Stimulated activated naive CD4-positive, alpha-beta T cell treated with Interleukin-2 at 50 U/mL for 16 hours (primary cell): ENCODE results near the gene GFRA4.

Experiments used
- DNase-seq: peaks from one replicate; lab custom pipeline; 2025; lab: John Stamatoyannopoulos, UW

Gene GFRA4

DNA sequence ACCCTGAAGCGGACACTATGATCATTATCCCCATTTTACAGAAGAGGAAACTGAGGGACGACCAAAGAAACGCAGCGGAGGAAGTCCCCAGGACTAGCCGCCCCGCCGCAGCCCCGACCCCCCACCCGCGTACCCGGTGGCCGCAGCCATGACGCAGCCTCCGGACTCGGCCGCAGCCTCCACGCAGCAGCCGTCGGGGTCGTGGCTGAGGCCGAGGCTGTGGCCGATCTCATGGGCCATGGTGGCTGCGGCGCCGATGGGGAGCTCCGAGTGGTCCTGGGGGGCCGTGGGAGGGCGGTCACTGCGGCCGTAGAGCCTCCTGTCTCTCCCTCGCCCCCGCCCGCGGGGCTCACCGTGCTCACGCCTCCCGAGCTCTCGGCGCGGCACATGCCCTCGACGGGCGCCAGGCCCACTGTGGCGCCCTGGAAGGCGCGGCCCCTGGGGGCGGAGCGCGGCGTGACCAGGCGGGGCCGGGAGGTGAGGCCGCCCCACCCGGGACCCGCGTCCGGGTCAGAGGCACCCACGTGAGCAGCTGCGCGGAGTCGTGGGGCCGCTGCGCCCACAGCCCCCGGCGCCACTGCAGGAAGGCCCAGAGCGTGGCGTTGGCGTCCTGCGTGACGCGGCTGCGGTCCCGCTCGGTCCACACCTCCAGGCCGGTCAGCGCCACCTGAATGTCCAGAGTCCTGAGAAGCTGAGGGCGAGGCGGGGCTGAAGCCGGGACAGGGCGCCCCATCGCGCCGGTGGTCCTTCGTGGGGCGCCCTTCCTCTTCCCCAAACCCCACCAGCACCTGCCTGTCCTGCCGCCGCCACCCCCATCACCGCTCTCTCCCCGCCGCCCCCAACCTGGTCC is 10.2 kb upstream of the GFRA4 start:
- no peak for DNase-seq

DNA sequence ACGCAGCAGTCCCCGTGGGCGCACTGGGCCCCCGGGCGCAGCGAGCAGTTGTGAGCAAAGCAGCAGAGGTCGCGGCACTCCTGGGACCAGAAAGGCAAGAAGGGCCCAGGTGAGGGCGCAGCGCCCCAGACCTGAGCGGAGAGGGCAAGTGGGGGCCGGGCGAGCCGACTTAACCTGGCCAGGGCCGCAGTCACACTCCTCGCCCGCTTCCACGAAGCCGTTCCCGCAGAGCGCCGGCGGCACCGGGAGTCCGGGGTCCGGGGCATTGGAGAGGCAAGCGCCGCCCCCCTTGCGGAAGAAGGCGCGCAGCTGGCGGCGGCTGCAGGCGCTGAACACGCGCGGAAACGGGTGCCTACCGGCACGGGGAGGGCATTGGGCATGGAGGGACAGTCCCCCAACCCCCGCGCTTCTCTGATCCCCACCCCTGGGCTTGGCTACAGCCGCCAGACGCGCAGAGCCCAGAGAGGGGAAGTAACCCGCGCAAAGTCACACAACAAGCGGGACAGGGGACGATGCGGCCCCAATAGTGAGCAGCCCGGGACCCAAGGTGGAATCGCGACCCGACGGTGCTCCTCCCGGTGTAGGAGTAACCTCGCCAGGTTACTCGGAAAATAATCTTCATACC is 9.5 kb upstream of the GFRA4 start:
- DNase-seq: no peak

DNA sequence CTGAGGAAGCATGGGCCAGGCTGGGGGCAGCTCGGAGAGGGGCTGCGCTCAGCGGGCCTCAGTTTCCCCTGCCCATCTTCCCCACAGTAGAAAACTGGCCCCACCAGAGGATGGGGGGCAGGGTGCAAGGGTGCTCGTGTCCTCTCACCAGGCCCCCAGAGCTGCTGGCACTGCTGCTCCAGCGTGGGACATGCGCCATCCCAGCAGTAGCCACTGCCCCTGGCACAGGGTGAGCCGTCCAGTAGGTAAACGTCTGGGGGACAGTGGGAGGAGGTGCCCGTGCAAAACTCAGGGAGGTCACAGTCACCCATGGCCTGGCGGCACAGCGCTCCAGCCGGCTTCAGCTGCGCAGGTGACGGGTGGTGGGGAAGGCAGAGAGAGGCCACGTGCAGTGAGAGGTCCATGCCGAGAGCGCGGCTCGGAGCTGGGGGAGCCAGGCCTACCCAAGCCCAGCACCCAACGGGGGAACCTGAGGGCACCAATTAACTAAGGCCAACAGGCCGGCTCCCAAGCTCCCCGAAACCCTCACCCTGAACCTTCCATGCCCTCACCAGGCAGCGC is 8.9 kb upstream of the GFRA4 start:
- no peak for DNase-seq

DNA sequence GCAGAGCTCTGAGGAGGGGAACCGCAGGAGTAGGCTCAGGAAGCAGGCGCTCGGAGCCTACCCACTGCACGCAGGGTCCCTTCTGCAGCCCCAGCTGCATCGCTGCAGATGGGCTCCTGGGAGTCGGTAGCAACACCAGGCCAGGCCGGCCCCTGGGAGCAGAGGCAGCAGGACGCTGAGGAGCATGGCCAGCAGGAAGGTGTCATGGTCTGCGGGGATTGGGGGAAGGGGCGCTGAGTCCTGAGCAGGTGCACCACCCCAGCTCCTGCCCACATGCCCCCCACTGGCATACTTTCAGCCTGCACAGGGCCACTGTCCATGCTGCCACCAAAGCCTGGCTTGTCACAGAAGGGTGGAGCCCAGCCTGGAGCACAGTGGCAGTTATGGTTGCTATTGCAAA is 7.7 kb upstream of the GFRA4 start:
- DNase-seq: no peak

DNA sequence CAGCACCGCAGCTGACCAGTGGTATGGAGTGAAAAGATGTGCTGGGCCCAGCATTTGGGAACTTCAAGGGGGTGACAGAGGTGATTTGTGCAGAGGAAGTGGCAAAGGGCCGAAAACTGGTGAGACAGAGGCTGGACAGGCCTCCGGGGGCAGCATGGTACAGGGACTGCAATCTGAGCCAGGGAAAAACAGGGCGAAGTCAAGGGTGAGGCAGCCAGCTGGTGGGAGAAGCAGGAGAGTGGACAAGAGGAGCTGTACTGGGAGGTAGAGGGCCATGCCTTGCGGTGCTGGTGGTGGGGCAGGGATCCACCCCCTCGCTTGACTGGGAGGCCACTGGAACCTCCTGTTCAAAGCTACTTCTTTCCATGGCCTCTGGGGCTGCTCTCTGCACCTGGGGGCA is 7.3 kb upstream of the GFRA4 start:
- DNase-seq: no peak

DNA sequence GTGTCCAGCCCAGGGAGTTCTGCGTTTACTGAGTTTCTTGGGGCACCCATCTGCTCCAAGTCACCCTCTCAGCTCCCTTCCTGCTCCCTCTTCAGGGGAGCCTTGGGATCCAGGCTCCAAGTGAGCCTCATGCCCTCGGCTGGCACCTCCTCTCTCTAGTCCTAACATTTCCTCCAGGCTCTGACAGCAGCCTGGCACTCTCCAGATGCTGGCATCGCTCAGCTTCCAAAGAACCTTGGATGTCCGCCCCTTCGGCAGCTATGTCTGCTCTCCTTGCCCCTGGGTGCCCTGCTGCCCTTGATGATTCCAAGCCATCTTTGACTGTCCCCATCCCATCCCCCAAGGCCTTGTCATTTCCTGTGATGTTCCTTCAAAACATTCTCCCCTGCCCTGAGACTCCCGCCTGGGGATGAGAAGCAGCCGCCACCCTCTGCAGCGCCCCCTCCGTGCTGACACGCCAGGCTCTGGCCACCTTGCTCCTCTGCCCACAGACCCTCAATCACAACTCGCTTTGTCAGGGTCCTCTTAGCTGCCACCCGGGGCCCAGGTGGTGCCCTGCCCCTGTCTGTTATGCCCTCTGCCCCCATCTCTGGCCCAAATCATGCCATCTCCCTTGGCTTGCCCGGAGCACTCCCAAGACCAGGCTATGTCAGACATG is 6.6 kb upstream of the GFRA4 start:
- DNase-seq: no peak

DNA sequence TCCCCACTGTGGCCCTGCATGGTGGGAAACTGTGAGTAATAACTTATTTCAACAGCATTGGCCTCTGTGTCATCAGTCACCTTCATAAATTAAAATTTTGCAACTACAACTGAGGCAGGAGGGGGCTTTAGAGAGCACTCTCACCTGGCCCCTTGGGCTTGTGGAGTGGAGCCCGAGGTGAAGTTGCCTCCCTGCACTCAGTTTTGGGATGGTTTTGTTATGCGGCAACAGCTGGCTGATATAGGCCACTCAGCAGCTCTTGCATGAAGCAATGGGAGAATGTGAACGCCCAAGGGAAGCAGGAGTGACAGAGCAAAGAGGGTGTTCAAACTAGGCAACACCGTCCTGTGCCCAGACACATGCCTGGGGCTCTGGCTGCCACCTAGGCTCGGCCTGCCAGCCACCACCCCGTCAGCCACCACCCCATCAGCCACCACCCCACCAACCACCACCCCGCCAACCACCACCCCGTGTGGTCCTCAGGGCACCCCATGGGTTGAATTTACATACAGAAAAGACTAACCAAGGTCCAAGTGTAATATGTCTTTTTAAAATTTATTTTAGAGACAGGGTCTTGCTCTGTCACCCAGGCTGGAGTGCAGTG is 4.3 kb upstream of the GFRA4 start:
- DNase-seq: no peak

DNA sequence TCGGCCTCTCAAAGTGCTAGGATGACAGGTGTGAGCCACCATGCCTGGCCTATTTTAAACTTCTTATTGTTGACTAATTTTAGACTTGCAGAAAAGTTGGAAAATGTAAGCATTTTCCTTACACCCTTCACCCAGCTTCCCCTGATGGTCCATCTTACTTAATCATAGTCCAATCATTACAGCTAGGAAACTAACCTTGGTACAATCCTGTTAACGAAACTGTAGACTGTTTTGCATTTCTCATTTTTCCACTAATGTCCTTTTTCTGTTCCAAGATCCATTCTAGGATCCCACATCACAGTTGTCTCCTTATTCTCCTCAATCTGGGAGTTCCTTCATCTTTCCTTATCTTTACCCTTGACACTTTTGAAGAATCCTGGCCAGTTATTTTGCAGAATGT is 659 bp upstream of the GFRA4 start:
- no peak for DNase-seq

DNA sequence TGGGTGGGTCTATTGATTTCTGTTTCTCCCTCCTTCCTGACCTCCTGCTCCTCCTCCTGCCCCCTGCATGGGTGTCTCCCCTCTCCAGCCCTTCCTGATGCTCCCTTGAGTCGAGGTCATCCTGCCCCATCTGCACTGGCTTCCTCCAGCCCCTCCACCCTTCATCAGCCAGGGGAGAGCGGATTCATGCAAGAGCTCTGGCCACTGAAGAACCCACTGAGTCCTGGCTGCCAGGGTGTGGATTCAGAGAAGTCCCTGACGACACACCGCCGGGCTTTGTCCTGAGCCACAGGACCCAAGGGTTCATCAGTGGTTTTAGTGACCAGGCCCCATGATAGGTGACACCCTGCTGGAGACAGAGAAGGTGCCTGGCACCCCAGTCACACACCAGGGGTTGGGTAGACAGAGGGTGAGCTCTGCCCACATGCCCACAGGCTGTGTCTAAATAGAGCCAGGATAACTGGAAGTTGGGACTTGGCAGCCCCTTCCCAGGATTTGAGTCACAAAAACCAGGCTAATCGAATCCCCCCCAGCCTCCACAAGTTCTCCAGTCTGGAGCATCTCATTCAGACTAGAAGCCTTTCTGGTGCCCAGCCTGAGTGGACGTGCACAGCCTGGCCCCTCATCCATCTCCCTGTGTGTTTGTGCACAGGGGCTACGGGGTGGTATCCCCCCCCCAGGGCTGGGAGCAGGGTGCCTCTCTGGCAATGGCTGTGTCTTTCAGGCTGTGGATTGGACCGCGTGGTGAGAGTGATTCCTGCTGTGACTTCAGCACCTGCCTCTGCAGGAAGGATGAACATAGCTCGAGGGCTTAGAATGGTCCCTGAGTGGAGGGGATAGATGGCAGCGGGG is 1.2 kb downstream of the GFRA4 start:
- no peak for DNase-seq

DNA sequence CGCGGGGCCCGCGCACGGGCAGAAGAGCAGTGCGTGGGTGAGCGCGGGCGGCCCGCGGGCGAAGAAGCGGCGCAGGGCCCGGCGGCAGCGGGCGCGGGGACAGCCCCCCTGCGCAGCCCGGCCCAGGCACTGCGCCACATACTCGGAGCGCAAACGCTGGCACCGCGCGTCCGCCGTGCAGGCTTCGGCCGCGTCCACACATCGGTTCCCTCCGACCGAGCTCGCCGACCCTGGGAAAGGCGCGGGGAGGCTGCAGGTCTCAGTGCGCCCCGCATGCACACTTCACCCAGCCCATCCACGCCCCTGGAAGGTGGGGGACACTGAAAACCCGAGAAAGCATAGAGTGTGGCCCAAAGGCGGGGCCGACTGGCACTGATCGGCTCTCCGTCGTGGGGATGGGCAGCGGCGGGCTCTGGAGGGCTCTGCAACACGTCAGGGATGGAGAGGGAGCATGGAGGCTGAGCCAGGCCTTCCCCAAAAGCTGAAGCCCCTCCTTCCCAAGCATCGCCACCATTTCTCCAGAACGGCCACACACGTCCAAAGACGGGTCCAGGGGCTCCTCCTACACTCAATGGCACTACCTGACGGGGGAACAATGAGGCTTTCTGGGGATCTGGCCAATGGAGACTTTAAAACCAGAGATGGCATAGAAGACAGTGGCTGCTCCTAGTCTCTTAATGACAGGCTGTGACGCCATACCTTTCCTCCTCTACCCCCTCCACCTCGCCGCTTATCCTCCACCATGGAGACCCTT is 2.0 kb downstream of the GFRA4 start:
- DNase-seq: no peak

DNA sequence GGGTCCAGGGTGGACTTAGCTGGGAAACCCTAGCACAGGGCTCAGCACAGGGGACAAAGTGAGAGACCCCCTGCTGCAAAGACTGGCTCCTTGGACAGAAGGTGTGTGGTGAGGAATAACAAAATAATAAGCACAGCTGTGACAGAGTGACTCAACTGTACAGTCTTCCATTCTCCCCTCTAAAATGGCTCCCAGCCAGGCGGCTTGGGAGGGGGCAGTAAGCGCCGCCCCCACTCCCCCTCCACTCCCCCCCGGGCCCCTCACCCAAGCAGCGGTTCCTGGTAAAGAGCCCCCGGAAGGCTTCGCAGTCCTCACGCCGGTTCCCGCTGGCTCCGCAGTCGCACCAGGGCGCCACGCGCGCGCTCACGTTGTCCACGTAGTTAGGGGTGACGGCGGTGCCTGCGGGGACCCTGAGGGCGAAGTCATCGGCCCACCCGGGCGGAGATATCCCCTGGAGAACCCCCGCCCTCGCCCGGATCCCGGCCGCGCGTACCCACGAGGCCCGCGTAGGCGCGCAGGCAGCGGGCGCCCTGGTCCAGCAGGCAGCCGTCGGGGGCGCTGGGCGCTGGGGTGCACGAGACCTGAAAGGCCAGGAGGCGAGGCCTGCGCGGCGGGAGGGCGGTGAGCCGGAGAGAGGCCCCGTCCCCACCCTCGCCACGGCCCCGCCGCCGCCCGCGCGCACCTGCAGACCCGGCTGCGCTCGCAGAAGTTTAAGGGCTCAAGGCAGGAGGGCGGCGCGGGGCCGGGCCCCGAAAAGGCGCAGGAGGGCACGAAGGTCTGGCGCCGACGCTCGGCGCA is 2.7 kb downstream of the GFRA4 start:
- DNase-seq: no peak

DNA sequence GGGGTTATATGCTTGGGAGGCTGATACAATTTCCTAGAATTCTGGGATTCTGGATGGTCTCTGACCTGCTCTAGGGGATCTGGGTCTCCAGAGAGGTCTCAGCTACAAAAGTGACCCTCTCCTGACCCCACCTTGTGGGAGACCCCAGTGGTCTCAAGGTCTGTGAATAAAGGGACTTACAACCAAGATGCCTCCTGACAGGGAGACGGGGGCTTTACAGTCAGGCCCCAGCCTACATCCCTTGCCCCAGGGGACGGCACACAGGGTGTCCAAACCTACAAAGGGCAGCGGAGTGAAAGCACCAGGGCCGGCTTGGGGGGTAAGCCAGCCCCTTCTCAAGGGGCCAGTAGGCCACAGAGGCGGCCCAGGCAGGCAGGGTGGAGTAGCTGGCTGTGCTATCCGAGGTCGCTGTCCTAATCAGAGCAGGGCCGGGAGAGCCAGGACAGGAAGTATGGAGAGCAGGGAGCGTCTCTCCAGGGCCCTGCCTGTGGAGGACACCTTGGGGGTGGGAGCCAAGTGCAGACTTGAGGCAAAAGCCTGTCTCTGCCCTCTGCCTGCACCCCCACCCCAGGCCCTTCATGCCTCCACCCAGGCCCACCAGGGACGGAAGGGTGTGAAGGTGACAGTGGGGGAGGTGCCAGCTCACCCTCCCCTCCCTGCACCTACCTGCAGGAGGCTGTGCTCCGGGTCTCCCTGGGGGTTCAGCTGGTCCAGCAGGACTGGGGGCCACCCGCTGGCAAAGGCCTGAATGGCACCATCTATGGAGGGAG is 3.5 kb downstream of the GFRA4 start:
- no peak for DNase-seq

DNA sequence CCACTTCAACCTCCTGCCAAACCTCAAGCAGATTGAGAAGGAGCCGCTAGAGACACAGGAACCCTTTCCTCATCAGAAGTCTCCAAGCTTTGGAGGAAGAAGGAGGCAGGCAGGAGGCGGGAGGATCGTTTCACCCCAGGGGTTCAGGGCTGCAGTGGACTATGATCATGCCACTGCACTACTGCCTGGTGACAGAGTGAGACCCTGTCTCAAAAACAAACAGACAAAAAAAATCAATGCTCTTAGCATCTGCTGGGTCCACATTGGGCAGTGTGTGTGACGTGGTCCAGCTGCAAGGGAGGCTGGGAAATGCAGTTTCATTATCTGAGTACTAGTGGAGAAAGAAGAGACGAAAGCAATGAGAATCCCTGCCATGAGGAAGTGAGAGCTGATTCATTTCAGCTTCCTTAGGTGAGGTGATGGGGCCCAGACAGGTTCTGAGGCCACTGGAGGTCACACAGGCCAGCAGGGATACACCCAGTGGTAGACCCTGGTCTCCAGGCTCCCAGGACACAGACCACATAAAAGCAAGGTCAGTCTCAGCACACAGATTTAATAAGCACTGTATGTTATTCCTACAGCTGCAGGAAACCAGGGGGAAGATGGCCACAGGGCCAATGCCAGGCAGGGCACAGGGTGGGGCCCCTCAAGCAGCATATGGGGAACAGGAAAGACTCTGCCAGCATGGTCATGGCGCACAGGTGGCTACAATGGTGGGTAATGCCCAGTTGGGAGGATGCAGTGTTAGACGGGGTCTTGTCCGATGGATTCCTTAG is 4.3 kb downstream of the GFRA4 start:
- no peak for DNase-seq

DNA sequence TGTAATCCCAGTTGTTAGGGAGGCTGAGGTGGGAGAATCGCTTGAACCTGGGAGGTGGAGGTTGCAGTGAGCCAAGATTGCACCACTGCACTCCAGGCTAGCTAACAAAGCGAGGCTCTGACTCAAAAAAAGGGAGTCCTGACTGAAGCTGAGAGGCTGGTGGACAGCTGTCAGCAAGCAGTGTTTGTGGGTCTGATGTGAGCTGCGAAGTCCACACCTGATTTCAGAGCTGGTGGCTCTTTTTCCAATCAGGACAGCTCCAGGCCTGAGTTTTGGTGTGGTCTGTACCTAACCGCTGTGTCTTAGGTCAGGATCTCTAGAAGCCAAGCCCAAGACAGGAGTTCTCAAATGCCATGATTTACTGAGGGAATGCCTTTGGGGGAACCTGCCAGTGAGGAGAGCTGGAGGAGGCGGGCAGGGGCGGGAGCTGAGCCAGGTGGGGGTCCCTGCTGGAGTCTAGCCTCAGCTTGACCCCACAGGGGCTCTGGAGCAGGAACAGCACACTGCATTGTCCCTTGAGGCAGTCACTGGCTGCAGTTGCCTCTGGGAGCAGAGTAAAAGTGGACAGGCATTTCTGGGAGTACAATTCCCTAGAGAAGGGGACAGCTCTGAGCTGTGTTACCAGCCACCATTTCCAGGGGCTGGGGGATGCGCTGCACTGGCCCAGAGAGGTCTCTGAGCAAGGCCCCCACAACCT is 5.0 kb downstream of the GFRA4 start:
- no peak for DNase-seq

DNA sequence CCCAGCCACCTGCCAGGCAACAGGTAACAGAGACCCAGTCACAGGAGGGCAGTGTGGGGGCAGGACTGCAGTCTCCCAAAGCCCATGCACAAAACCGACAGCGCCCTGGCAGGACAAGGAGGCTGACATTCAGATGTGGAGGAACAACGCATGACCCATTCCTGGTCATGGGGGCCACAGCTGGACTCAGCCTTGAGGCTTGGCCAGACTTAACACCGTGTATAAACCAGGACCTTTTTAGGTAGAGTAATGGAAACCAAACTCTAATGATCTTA is 8.1 kb downstream of the GFRA4 start:
- DNase-seq: no peak

DNA sequence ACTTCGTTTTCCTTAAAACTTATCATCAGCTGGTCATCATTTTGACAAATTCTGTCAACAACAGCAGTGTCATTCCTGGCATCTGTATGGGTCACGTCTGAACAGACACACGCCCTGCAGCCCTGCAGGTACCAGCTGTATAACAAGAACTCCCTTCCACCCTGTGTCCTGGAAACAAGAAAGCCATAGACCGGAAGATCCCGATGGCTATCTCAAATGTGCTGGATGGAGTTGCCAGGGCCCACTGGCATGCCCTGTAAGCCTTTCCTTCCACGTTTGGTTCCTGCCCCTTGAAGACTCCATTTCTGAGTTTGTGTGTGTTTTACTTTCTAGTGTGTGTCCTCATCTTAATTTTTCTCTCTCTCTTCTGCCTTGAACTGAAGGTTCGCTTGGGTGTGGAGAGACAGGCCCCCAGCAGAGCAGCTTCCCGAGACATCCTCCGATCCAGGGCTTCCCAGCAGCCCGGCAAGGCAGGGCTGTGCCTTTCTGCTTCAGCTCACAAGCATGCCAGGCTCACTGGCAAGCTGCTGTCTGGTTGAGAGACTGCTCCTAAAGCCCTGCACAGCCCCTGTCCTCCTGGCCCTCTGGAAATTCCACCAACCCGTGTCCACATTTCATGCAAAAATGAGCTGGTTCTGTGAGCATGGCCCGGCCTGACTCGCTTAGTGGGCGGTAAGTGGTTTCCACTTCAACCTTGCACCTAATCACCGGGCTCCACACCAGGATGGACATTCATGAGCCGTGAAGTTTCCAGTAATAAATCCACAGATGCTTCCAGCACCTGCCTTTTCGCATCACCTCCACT is 8.7 kb downstream of the GFRA4 start:
- no peak for DNase-seq

DNA sequence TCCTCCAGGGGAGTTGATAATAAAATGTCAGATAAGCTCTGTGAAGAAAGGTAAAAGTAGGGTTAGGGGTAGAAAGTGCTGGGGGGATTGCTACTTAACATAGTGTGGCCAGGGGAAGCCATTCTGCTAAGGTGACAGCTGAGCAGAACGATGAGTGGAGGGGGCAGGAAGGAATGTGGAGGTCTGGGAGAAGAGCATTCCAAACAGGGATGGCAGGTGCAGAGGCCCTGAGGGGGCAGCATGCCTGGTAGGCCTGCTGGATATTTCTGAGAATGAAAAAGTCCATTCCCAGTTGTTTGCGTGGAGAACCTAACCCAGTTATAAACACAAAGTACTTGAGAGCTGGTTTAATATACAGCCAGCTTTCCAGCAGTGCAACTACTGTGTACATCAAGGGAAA is 9.3 kb downstream of the GFRA4 start:
- no peak for DNase-seq
